NB4 (cell line): ENCODE data around the gene MARCO.

Experiments
- DNase-seq: peaks from one replicate; pipeline ENCODE4 v3.0.0; 2010; ENCODE audit warnings: low read depth
- H3K4me3 ChIP-seq: one replicate; pipeline ENCODE4 v1.5.1; 2011; ENCODE audit warnings: mild to moderate bottlenecking, low read depth, low read length, moderate library complexity
- CTCF ChIP-seq: IDR thresholded peaks from one replicate; pipeline ENCODE4 v1.5.1; 2012; ENCODE audit warnings: low read depth, low read length
- MAX ChIP-seq: IDR thresholded peaks from 2 replicates; pipeline ENCODE4 v1.6.1; 2011; ENCODE audit warnings: low read depth, low read length
- MYC ChIP-seq: IDR thresholded peaks from 2 replicates; pipeline ENCODE4 v1.6.1; 2011; ENCODE audit warnings: low read depth, low read length
- POLR2A ChIP-seq: IDR thresholded peaks from 2 replicates; pipeline ENCODE4 v1.6.1; 2011; ENCODE audit warnings: mild to moderate bottlenecking; ENCODE audit not compliant: insufficient read length; ENCODE audit errors: extremely low read depth

The MARCO gene

GRCh38 chr2:118905206-118905605, 36.8 kb upstream of the MARCO start:
- DNase-seq: no peak
- no peak overlapping the region for H3K4me3 ChIP-seq
- TF ChIP-seq POLR2A (no peak), MAX (no peak)

- no peak overlapping the region for H3K4me3 ChIP-seq
Measured at GRCh38 chr2:118906186-118906585, 35.8 kb upstream of the MARCO start.

GRCh38 chr2:118907759-118908158, 34.2 kb upstream of the MARCO start:
- DNase-seq: no peak
- H3K4me3 ChIP-seq: no peak overlapping the region
- TF ChIP-seq CTCF (no peak), POLR2A (no peak)

More at GRCh38 chr2:118906186-118906585, 35.8 kb upstream of the MARCO start:
- TF ChIP-seq MYC (no peak), CTCF (no peak), POLR2A (no peak), MAX (no peak)
- DNase-seq: no peak

GRCh38 chr2:118909191-118909590, 32.8 kb upstream of the MARCO start:
- TF ChIP-seq CTCF: no peak
- TF ChIP-seq MYC: no peak
- no peak for TF ChIP-seq MAX
- DNase-seq: no peak
- H3K4me3 ChIP-seq: no peak overlapping the region

GRCh38 chr2:118911166-118911856, 30.7 kb upstream of the MARCO start:
- TF ChIP-seq MYC (no peak), POLR2A (no peak), CTCF (no peak), MAX (no peak)
- no peak for DNase-seq
- H3K4me3 ChIP-seq: no peak overlapping the region

DNA sequence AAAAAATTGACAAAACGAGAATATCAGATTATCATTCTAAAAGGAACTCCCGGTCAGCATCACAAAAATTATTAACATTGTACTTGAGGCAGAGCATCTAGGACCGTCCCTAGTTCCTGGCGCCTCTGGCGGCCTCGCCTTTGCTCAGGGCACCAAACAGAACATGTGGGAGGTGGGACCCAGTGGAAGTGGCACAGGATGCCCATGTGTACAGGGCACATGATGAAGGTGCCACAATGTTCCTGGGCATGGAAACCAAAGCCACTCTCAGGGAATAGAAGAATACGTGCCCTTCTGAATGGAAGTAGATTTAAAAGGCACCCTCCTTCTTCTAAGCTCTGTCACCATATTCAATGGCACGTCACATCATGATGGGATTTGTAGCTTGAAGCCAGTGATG, 30.1 kb upstream of the MARCO start:
- H3K4me3 ChIP-seq: no peak overlapping the region
- TF ChIP-seq POLR2A (no peak), MAX (no peak), MYC (no peak), CTCF (no peak)
- DNase-seq: no peak
